ENCODE data around the gene TMEM95. TPM values are rescaled to one million over a fixed set of nuclear protein-coding genes. Genes with fewer than 3 reads are reported as not detected.
A peak's percentile ranks its signal among the peaks of the same experiment; 100 is the strongest.

TMEM95 gene
- total and polyA plus RNA-seq, 10 donors, result not detected

DNA sequence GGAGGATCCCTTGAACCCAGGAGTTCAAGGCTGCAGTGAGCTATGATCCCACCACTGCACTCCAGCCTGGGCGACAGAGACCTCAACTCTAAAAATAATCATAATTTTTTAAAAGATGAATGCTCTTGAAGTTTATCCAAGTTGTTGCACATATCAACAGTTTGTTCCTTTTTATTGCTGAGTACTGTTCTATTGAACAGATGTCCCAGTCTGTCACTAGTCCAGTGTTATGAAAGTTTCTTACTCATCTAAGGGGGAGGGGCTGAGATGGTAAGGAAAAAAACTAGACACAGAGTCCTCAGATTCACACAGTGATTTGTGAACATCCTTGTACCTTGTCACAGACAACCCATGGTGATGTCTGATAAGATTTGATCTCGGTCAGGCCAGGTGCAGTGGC, 14.8 kb upstream of the TMEM95 start:
- Histone ChIP-seq H3K4me3 (no peak overlapping the region), H3K27ac (no peak overlapping the region), H3K27me3 (replicated peaks in 1 of 7) (peaks cover 0 to 20% (median 0%) of the 10 kb centered on the region in 7 donors), H3K36me3 (peaks cover 0 to 74% (median 47%) of the 10 kb centered on the region in 6 donors), H3K4me1 (peaks cover 11 to 65% (median 38%) of the 10 kb centered on the region in 6 donors), H3K9me3 (no peaks in the 10 kb centered on the region)
- intact Hi-C loops (cut with DNase I; ENCODE audit: low total_unique reads), result loop anchor here (10.0 kb wide), 2 partner anchors 45 to 235 kb away; partner anchors contain the start of genes CD68 and YBX2
- WGBS, 5 donors, result 78 to 87% (median 84%) methylated on average over 2 of the region's 2 CpGs
- TF ChIP-seq POLR2AphosphoS5 (IDR thresholded peaks at IDR 0.05), result no peak
- DNase-seq, result no peak

DNA sequence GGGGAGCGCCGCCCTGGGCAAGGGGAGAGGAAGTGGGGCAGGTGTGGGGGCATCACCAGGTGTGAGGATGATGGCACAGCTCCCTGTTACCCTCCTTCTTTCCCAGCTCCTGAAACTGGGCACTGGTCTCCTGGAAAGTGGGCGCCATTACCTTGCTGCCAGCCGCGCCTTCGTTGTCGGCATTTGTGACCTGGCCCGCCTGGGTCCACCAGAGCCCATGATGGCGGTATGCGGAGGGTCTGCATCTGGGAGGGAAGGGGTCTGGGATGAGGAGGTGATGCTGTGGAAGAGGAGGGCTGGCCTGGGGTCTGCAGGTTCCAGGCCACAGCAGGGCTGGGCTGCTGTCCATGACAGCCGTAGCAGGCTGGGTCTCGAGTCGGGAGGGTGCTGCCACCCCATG, 13.1 kb upstream of the TMEM95 start:
- peaks cover 0 to 91% (median 60%) of the 10 kb centered on the region in 6 donors for H3K36me3 ChIP-seq
- peaks cover 0 to 20% (median 0%) of the 10 kb centered on the region in 7 donors for H3K27me3 ChIP-seq (replicated peaks in 1 of 7)
- TF ChIP-seq POLR2AphosphoS5 (IDR thresholded peaks at IDR 0.05) (peak in 2 of 3 donors; percentile 33 to 53), POLR2A (IDR thresholded peaks at IDR 0.05) (no peak)
- no peak for DNase-seq
- WGBS, 5 donors, result 91 to 100% (median 95%) methylated on average over 10 to 13 of the region's 13 CpGs
- no peak overlapping the region for H3K27ac ChIP-seq
- intact Hi-C loops (cut with DNase I; ENCODE audit: low total_unique reads), result loop anchor here (10.0 kb wide), 2 partner anchors 47 to 233 kb away; partner anchors contain the start of genes CD68 and YBX2
- no peaks in the 10 kb centered on the region for H3K9me3 ChIP-seq
- H3K4me3 ChIP-seq, result no peak overlapping the region
- H3K4me1 ChIP-seq, result peaks cover 11 to 51% (median 27%) of the 10 kb centered on the region in 6 donors

DNA sequence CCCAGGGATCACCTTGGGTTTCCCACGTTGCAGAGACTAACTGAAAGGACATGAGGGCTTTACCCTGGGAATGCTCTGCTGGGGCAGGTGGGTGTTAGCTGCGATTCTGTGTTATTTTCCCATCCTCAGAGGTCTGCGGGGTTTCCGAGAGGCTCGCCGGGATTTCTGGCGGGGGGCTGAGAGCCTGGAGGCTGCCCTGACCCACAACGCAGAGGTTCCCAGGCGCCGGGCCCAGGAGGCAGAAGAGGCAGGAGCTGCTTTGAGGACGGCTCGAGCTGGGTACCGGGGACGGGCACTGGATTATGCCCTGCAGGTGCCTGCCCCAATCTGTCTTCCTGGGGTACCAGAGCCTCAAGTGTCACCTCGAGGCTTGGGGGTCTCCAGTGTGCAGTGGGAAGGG, 11.7 kb upstream of the TMEM95 start:
- intact Hi-C loops (cut with DNase I; ENCODE audit: low total_unique reads), result loop anchor here (10.0 kb wide), 2 partner anchors 48 to 232 kb away; partner anchors contain the start of genes CD68 and YBX2
- Histone ChIP-seq H3K9me3 (no peaks in the 10 kb centered on the region), H3K27ac (no peak overlapping the region), H3K27me3 (replicated peaks in 1 of 7) (peaks cover 0 to 20% (median 0%) of the 10 kb centered on the region in 7 donors), H3K4me1 (peaks cover 0 to 43% (median 15%) of the 10 kb centered on the region in 6 donors), H3K4me3 (no peak overlapping the region), H3K36me3 (peaks cover 0 to 100% (median 74%) of the 10 kb centered on the region in 6 donors)
- 83 to 89% (median 87%) methylated on average over 15 of the region's 15 CpGs for WGBS, 5 donors
- no peak for DNase-seq
- TF ChIP-seq, protein P1, sequence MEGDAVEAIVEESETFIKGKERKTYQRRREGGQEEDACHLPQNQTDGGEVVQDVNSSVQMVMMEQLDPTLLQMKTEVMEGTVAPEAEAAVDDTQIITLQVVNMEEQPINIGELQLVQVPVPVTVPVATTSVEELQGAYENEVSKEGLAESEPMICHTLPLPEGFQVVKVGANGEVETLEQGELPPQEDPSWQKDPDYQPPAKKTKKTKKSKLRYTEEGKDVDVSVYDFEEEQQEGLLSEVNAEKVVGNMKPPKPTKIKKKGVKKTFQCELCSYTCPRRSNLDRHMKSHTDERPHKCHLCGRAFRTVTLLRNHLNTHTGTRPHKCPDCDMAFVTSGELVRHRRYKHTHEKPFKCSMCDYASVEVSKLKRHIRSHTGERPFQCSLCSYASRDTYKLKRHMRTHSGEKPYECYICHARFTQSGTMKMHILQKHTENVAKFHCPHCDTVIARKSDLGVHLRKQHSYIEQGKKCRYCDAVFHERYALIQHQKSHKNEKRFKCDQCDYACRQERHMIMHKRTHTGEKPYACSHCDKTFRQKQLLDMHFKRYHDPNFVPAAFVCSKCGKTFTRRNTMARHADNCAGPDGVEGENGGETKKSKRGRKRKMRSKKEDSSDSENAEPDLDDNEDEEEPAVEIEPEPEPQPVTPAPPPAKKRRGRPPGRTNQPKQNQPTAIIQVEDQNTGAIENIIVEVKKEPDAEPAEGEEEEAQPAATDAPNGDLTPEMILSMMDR (IDR thresholded peaks at IDR 0.05 in 8 of 11, conservative IDR thresholded peaks at IDR 0.05 in 3 of 11), result no peak
- peak in 2 of 3 donors; percentile 9 to 62 for TF ChIP-seq POLR2AphosphoS5 (IDR thresholded peaks at IDR 0.05)

DNA sequence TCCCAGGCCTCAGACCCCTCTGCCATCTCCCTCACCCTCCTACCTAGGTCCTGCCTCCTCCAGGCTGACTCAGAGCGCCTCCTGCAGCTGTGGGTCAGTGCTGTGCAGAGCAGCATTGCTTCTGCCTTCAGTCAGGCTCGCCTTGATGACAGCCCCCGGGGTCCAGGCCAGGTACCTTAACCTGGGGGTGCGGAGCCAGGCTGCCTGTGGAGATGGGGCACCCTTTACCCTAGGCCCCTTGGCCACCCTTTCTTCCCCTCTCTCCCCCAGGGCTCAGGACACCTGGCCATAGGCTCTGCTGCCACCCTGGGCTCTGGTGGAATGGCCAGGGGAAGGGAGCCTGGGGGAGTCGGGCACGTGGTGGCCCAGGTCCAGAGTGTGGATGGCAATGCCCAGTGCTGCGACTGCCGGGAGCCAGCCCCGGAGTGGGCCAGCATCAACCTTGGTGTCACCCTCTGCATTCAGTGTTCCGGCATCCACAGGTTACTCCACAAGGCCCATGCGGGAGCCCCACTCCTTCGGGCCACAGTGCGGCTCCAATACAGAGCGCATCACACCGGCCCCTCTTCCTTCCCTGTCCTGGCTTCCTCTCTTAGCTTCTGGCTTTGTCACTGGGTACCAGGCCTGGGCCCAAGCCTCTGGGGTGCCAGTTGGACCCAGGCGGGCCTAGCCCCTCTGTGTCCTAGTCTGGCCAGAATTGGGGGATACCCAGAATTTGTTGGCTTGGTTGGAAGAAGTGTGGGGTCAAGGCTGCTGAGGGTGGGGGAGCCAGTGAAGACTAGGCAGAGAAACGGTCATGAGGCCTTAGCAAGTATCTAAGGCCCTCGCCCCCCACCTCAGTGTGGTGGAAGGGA, 8.0 kb upstream of the TMEM95 start:
- peaks cover 0 to 7% (median 0%) of the 10 kb centered on the region in 7 donors for H3K27me3 ChIP-seq (replicated peaks in 1 of 7)
- DNase-seq, result no peak
- H3K36me3 ChIP-seq, result peaks cover 0 to 92% (median 52%) of the 10 kb centered on the region in 6 donors
- intact Hi-C loops (cut with DNase I; ENCODE audit: low total_unique reads), result loop anchor here (10.0 kb wide), 2 partner anchors 52 to 228 kb away; partner anchors contain the start of genes CD68 and YBX2
- H3K4me1 ChIP-seq, result peaks cover 13 to 47% (median 28%) of the 10 kb centered on the region in 6 donors
- TF ChIP-seq POLR2A (IDR thresholded peaks at IDR 0.05) (no peak), POLR2AphosphoS5 (IDR thresholded peaks at IDR 0.05) (peak in 2 of 3 donors; percentile 14 to 57)
- WGBS, 5 donors, result 85 to 90% (median 89%) methylated on average over 13 to 18 of the region's 18 CpGs
- no peak overlapping the region for H3K27ac ChIP-seq
- no peak overlapping the region for H3K4me3 ChIP-seq
- H3K9me3 ChIP-seq, result no peaks in the 10 kb centered on the region

DNA sequence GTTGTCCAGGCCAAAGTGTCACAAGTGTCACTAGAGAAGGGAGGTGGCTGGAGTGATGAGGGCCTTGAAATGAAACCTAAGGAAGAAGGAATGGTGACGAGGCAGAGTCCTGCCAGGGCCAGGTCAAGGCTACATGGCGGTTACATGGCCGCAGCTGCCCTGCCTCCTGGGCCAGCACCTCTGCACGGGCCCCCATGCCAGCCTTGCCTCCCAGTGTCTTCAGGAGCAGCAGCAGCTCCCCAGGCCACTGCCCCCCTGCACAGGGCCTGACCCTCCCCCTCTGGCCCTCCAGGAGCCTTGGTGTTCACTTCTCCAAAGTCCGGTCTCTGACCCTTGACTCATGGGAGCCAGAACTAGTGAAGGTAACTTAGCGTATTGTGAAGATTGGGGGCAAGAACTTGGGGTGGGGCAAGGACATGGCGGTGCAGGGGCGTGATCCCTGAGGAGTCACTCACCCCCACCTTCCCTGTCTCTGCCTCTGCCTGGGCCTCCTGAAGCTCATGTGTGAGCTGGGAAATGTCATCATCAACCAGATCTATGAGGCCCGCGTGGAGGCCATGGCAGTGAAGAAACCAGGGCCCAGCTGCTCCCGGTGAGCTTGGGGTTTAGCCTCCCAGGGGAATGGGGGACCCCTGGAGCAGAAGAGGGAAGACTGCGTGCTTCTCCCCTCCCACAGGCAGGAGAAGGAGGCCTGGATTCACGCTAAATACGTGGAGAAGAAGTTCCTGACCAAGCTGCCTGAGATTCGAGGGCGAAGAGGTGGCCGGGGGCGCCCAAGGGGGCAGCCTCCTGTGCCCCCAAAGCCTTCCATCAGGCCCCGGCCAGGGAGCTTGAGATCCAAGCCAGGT, 7.1 kb upstream of the TMEM95 start:
- TF ChIP-seq, protein P1 (IDR thresholded peaks at IDR 0.05 in 8 of 11, conservative IDR thresholded peaks at IDR 0.05 in 3 of 11), result no peak
- TF ChIP-seq POLR2A (IDR thresholded peaks at IDR 0.05) (no peak), POLR2AphosphoS5 (IDR thresholded peaks at IDR 0.05) (no peak)
- no peak for DNase-seq
- peaks cover 0 to 7% (median 0%) of the 10 kb centered on the region in 7 donors for H3K27me3 ChIP-seq (replicated peaks in 1 of 7)
- peaks cover 21 to 55% (median 36%) of the 10 kb centered on the region in 6 donors for H3K4me1 ChIP-seq
- intact Hi-C loops (cut with DNase I; ENCODE audit: low total_unique reads), result loop anchor here (10.0 kb wide), 2 partner anchors 53 to 227 kb away; partner anchors contain the start of genes CD68 and YBX2
- 73 to 82% (median 75%) methylated on average over 19 of the region's 19 CpGs for WGBS, 5 donors
- no peak overlapping the region for H3K4me3 ChIP-seq
- no peaks in the 10 kb centered on the region for H3K9me3 ChIP-seq
- no peak overlapping the region for H3K27ac ChIP-seq
- H3K36me3 ChIP-seq, result peaks cover 0 to 83% (median 45%) of the 10 kb centered on the region in 6 donors

All from spleen (tissue), 11 donors.